Measurements from ENCODE around the gene PPP2R5C.
"Not testable (repeated sequence)": the region's sequence is repeated elsewhere in the genome, so short reads cannot be mapped to it uniquely, and the experiment has no call there.

PPP2R5C gene

GRCh38 chr14:101735453-101735852 is 26.1 kb upstream of the PPP2R5C start:
- H3K4me1 ChIP-seq (ENCODE audit: control insufficient read depth in 1 of 2, insufficient read depth in 2 of 2, low read length in 2 of 2), result peaks cover 13 to 23% of the 10 kb centered on the region in 2 donors
- peaks cover under 1 to 5% of the 10 kb centered on the region in 2 donors for H3K9me3 ChIP-seq (ENCODE audit: control insufficient read depth in 1 of 2, low read length in 2 of 2)
- H3K36me3 ChIP-seq (ENCODE audit: control insufficient read depth in 1 of 2, insufficient read depth in 2 of 2, low read length in 2 of 2), result no peaks in the 10 kb centered on the region
- H3K27ac ChIP-seq (ENCODE audit: low read depth, low read length), result no peak overlapping the region
- H3K27me3 ChIP-seq (ENCODE audit: control insufficient read depth in 1 of 2, insufficient read depth in 2 of 2, low read length in 2 of 2), result no peaks in the 10 kb centered on the region
- no peak overlapping the region for H3K4me3 ChIP-seq (ENCODE audit: low read depth in 1 of 2, low read length in 2 of 2)
- H3K9ac ChIP-seq (ENCODE audit: low read depth in 1 of 2, low read length in 2 of 2), result no peak overlapping the region

GRCh38 chr14:101736071-101736470 is 25.4 kb upstream of the PPP2R5C start:
- H3K27me3 ChIP-seq (ENCODE audit: control insufficient read depth in 1 of 2, insufficient read depth in 2 of 2, low read length in 2 of 2), result no peaks in the 10 kb centered on the region
- no peak overlapping the region for H3K4me3 ChIP-seq (ENCODE audit: low read depth in 1 of 2, low read length in 2 of 2)
- H3K36me3 ChIP-seq (ENCODE audit: control insufficient read depth in 1 of 2, insufficient read depth in 2 of 2, low read length in 2 of 2), result no peaks in the 10 kb centered on the region
- peaks cover 13 to 16% of the 10 kb centered on the region in 2 donors for H3K4me1 ChIP-seq (ENCODE audit: control insufficient read depth in 1 of 2, insufficient read depth in 2 of 2, low read length in 2 of 2)
- H3K27ac ChIP-seq (ENCODE audit: low read depth, low read length), result no peak overlapping the region
- H3K9me3 ChIP-seq (ENCODE audit: control insufficient read depth in 1 of 2, low read length in 2 of 2), result peaks cover 7 to 8% of the 10 kb centered on the region in 2 donors
- no peak overlapping the region for H3K9ac ChIP-seq (ENCODE audit: low read depth in 1 of 2, low read length in 2 of 2)

- no peaks in the 10 kb centered on the region for H3K27me3 ChIP-seq (ENCODE audit: control insufficient read depth in 1 of 2, insufficient read depth in 2 of 2, low read length in 2 of 2)
- peaks cover 8 to 11% of the 10 kb centered on the region in 2 donors for H3K9me3 ChIP-seq (ENCODE audit: control insufficient read depth in 1 of 2, low read length in 2 of 2)
- no peak overlapping the region for H3K27ac ChIP-seq (ENCODE audit: low read depth, low read length)
- H3K4me3 ChIP-seq (ENCODE audit: low read depth in 1 of 2, low read length in 2 of 2), result no peak overlapping the region
- no peaks in the 10 kb centered on the region for H3K36me3 ChIP-seq (ENCODE audit: control insufficient read depth in 1 of 2, insufficient read depth in 2 of 2, low read length in 2 of 2)
- peaks cover 10 to 11% of the 10 kb centered on the region in 2 donors for H3K4me1 ChIP-seq (ENCODE audit: control insufficient read depth in 1 of 2, insufficient read depth in 2 of 2, low read length in 2 of 2)
- H3K9ac ChIP-seq (ENCODE audit: low read depth in 1 of 2, low read length in 2 of 2), result no peak overlapping the region
Observed at GRCh38 chr14:101736585-101736984, 24.9 kb upstream of the PPP2R5C start.

GRCh38 chr14:101737414-101738339 is 23.8 kb upstream of the PPP2R5C start:
- H3K27ac ChIP-seq (ENCODE audit: low read depth, low read length), result no peak overlapping the region
- peaks cover 8 to 11% of the 10 kb centered on the region in 2 donors for H3K9me3 ChIP-seq (ENCODE audit: control insufficient read depth in 1 of 2, low read length in 2 of 2)
- H3K36me3 ChIP-seq (ENCODE audit: control insufficient read depth in 1 of 2, insufficient read depth in 2 of 2, low read length in 2 of 2), result no peaks in the 10 kb centered on the region
- H3K27me3 ChIP-seq (ENCODE audit: control insufficient read depth in 1 of 2, insufficient read depth in 2 of 2, low read length in 2 of 2), result no peaks in the 10 kb centered on the region
- H3K4me1 ChIP-seq (ENCODE audit: control insufficient read depth in 1 of 2, insufficient read depth in 2 of 2, low read length in 2 of 2), result peaks cover 0 to under 1% of the 10 kb centered on the region in 2 donors
- no peak overlapping the region for H3K4me3 ChIP-seq (ENCODE audit: low read depth in 1 of 2, low read length in 2 of 2)
- no peak overlapping the region for H3K9ac ChIP-seq (ENCODE audit: low read depth in 1 of 2, low read length in 2 of 2)

GRCh38 chr14:101738703-101739320 is 22.7 kb upstream of the PPP2R5C start:
- no peaks in the 10 kb centered on the region for H3K36me3 ChIP-seq (ENCODE audit: control insufficient read depth in 1 of 2, insufficient read depth in 2 of 2, low read length in 2 of 2)
- H3K27me3 ChIP-seq (ENCODE audit: control insufficient read depth in 1 of 2, insufficient read depth in 2 of 2, low read length in 2 of 2), result no peaks in the 10 kb centered on the region
- H3K9me3 ChIP-seq (ENCODE audit: control insufficient read depth in 1 of 2, low read length in 2 of 2), result peaks cover 8% of the 10 kb centered on the region in 2 donors
- H3K9ac ChIP-seq (ENCODE audit: low read depth in 1 of 2, low read length in 2 of 2), result no peak overlapping the region
- no peaks in the 10 kb centered on the region for H3K4me1 ChIP-seq (ENCODE audit: control insufficient read depth in 1 of 2, insufficient read depth in 2 of 2, low read length in 2 of 2)
- no peak overlapping the region for H3K4me3 ChIP-seq (ENCODE audit: low read depth in 1 of 2, low read length in 2 of 2)
- no peak overlapping the region for H3K27ac ChIP-seq (ENCODE audit: low read depth, low read length)

- no peaks in the 10 kb centered on the region for H3K36me3 ChIP-seq (ENCODE audit: control insufficient read depth in 1 of 2, insufficient read depth in 2 of 2, low read length in 2 of 2)
- peaks cover 8% of the 10 kb centered on the region in 2 donors for H3K9me3 ChIP-seq (ENCODE audit: control insufficient read depth in 1 of 2, low read length in 2 of 2)
- H3K27ac ChIP-seq (ENCODE audit: low read depth, low read length), result no peak overlapping the region
- no peaks in the 10 kb centered on the region for H3K27me3 ChIP-seq (ENCODE audit: control insufficient read depth in 1 of 2, insufficient read depth in 2 of 2, low read length in 2 of 2)
- no peak overlapping the region for H3K9ac ChIP-seq (ENCODE audit: low read depth in 1 of 2, low read length in 2 of 2)
- H3K4me1 ChIP-seq (ENCODE audit: control insufficient read depth in 1 of 2, insufficient read depth in 2 of 2, low read length in 2 of 2), result no peaks in the 10 kb centered on the region
- H3K4me3 ChIP-seq (ENCODE audit: low read depth in 1 of 2, low read length in 2 of 2), result no peak overlapping the region
Observed at GRCh38 chr14:101739446-101740141, 21.9 kb upstream of the PPP2R5C start.

- no peaks in the 10 kb centered on the region for H3K4me1 ChIP-seq (ENCODE audit: control insufficient read depth in 1 of 2, insufficient read depth in 2 of 2, low read length in 2 of 2)
- no peak overlapping the region for H3K27ac ChIP-seq (ENCODE audit: low read depth, low read length)
- no peaks in the 10 kb centered on the region for H3K27me3 ChIP-seq (ENCODE audit: control insufficient read depth in 1 of 2, insufficient read depth in 2 of 2, low read length in 2 of 2)
- no peaks in the 10 kb centered on the region for H3K36me3 ChIP-seq (ENCODE audit: control insufficient read depth in 1 of 2, insufficient read depth in 2 of 2, low read length in 2 of 2)
- no peak overlapping the region for H3K4me3 ChIP-seq (ENCODE audit: low read depth in 1 of 2, low read length in 2 of 2)
- no peak overlapping the region for H3K9ac ChIP-seq (ENCODE audit: low read depth in 1 of 2, low read length in 2 of 2)
- peaks cover 8% of the 10 kb centered on the region in 2 donors for H3K9me3 ChIP-seq (ENCODE audit: control insufficient read depth in 1 of 2, low read length in 2 of 2)
Observed at GRCh38 chr14:101740981-101741380, 20.5 kb upstream of the PPP2R5C start.

GRCh38 chr14:101743701-101744100 is 17.8 kb upstream of the PPP2R5C start:
- H3K36me3 ChIP-seq (ENCODE audit: control insufficient read depth in 1 of 2, insufficient read depth in 2 of 2, low read length in 2 of 2), result no peaks in the 10 kb centered on the region
- H3K27ac ChIP-seq (ENCODE audit: low read depth, low read length), result no peak overlapping the region
- no peaks in the 10 kb centered on the region for H3K27me3 ChIP-seq (ENCODE audit: control insufficient read depth in 1 of 2, insufficient read depth in 2 of 2, low read length in 2 of 2)
- H3K9ac ChIP-seq (ENCODE audit: low read depth in 1 of 2, low read length in 2 of 2), result no peak overlapping the region
- H3K4me1 ChIP-seq (ENCODE audit: control insufficient read depth in 1 of 2, insufficient read depth in 2 of 2, low read length in 2 of 2), result no peaks in the 10 kb centered on the region
- H3K9me3 ChIP-seq (ENCODE audit: control insufficient read depth in 1 of 2, low read length in 2 of 2), result peaks cover 8% of the 10 kb centered on the region in 2 donors
- H3K4me3 ChIP-seq (ENCODE audit: low read depth in 1 of 2, low read length in 2 of 2), result no peak overlapping the region

- H3K27ac ChIP-seq (ENCODE audit: low read depth, low read length); H3K4me3 ChIP-seq (ENCODE audit: low read depth in 1 of 2, low read length in 2 of 2); H3K9me3 ChIP-seq (ENCODE audit: control insufficient read depth in 1 of 2, low read length in 2 of 2); H3K9ac ChIP-seq (ENCODE audit: low read depth in 1 of 2, low read length in 2 of 2); H3K4me1 ChIP-seq (ENCODE audit: control insufficient read depth in 1 of 2, insufficient read depth in 2 of 2, low read length in 2 of 2); H3K27me3 ChIP-seq (ENCODE audit: control insufficient read depth in 1 of 2, insufficient read depth in 2 of 2, low read length in 2 of 2); H3K36me3 ChIP-seq (ENCODE audit: control insufficient read depth in 1 of 2, insufficient read depth in 2 of 2, low read length in 2 of 2): not testable (repeated sequence)
Observed at GRCh38 chr14:101744382-101744781, 17.1 kb upstream of the PPP2R5C start.

GRCh38 chr14:101749756-101750155 is 11.8 kb upstream of the PPP2R5C start:
- H3K27ac ChIP-seq (ENCODE audit: low read depth, low read length); H3K36me3 ChIP-seq (ENCODE audit: control insufficient read depth in 1 of 2, insufficient read depth in 2 of 2, low read length in 2 of 2); H3K27me3 ChIP-seq (ENCODE audit: control insufficient read depth in 1 of 2, insufficient read depth in 2 of 2, low read length in 2 of 2); H3K4me1 ChIP-seq (ENCODE audit: control insufficient read depth in 1 of 2, insufficient read depth in 2 of 2, low read length in 2 of 2); H3K4me3 ChIP-seq (ENCODE audit: low read depth in 1 of 2, low read length in 2 of 2); H3K9me3 ChIP-seq (ENCODE audit: control insufficient read depth in 1 of 2, low read length in 2 of 2); H3K9ac ChIP-seq (ENCODE audit: low read depth in 1 of 2, low read length in 2 of 2): not testable (repeated sequence)

All from duodenal mucosa (tissue), 2 donors.